ENCODE measurements around the gene ATAD3A. TPM values are rescaled to one million over a fixed set of nuclear protein-coding genes. Genes with fewer than 3 reads are reported as not detected.
A peak's percentile ranks its signal among the peaks of the same experiment; 100 is the strongest.

The ATAD3A gene
- total RNA-seq, 1 experiment from 2014 or later: 57.5 TPM

- H3K9me3 ChIP-seq (ENCODE audit: control insufficient read depth, insufficient read depth, low read depth, low read length): no peaks in the 10 kb centered on the region
- no TSS peak for BruUV-seq (replicated peaks)
- ChIA-PET CTCF (no interaction called here), POLR2A (no interaction called here)
- DNase-seq (ENCODE audit: low read depth, low spot score): no peak
- ATAC-seq: 0 out of 2 replicates have a peak, but pooled peaks have one; percentile 10
- H3K27ac ChIP-seq (ENCODE audit: low read length): no peak overlapping the region
- in situ Hi-C loops (cut with HindIII; ENCODE audit: low pct_unique_long_range_greater_than_20kb, low sequenced_read_pairs) (no loop called here), intact Hi-C loops (cut with micrococcal nuclease; ENCODE audit: unreplicated experiment) (no loop called here)
- H3K27me3 ChIP-seq (ENCODE audit: control insufficient read depth, insufficient read depth, low read length): no peaks in the 10 kb centered on the region
- H3K4me3 ChIP-seq (ENCODE audit: low read depth in 2 of 2, low read length in 2 of 2): no peak overlapping the region
- TF ChIP-seq SIN3A (IDR thresholded peaks at IDR 0.05; ENCODE audit: borderline replicate concordance, insufficient read depth, low read depth, low read length) (no peak), CTCF (IDR thresholded peaks at IDR 0.05) (no peak), REST (IDR thresholded peaks at IDR 0.05; ENCODE audit: insufficient read depth in 1 of 2, low read depth in 2 of 2, low read length in 1 of 2) (no peak), TCF7L2 (IDR thresholded peaks at IDR 0.05; ENCODE audit: low read depth, low read length) (no peak), POLR2AphosphoS5 (IDR thresholded peaks at IDR 0.05; ENCODE audit: low read depth, low read length) (no peak)
- no peaks in the 10 kb centered on the region for H3K4me1 ChIP-seq (ENCODE audit: control insufficient read depth, insufficient read depth, low read length)
- H3K36me3 ChIP-seq (ENCODE audit: control insufficient read depth, insufficient read depth, low read length): no peaks in the 10 kb centered on the region; the same call in none of the 2 replicates
Measured at GRCh38 chr1:1543706-1544099, 31.7 kb downstream of the ATAD3A start.

GRCh38 chr1:1544544-1544943 lies 32.6 kb downstream of the ATAD3A start:
- Histone ChIP-seq H3K4me3 (ENCODE audit: low read depth in 2 of 2, low read length in 2 of 2) (no peak overlapping the region), H3K36me3 (ENCODE audit: control insufficient read depth, insufficient read depth, low read length) (no peaks in the 10 kb centered on the region; the same call in none of the 2 replicates), H3K27ac (ENCODE audit: low read length) (no peak overlapping the region), H3K4me1 (ENCODE audit: control insufficient read depth, insufficient read depth, low read length) (no peaks in the 10 kb centered on the region), H3K27me3 (ENCODE audit: control insufficient read depth, insufficient read depth, low read length) (no peaks in the 10 kb centered on the region), H3K9me3 (ENCODE audit: control insufficient read depth, insufficient read depth, low read depth, low read length) (no peaks in the 10 kb centered on the region)
- in situ Hi-C loops (cut with HindIII; ENCODE audit: low pct_unique_long_range_greater_than_20kb, low sequenced_read_pairs) (no loop called here), intact Hi-C loops (cut with micrococcal nuclease; ENCODE audit: unreplicated experiment) (no loop called here)
- DNase-seq (ENCODE audit: low read depth, low spot score) (no peak), ATAC-seq (no peak)
- ChIA-PET CTCF (no interaction called here), POLR2A (no interaction called here)
- TF ChIP-seq CTCF (IDR thresholded peaks at IDR 0.05) (no peak), POLR2AphosphoS5 (IDR thresholded peaks at IDR 0.05; ENCODE audit: low read depth, low read length) (no peak), TCF7L2 (IDR thresholded peaks at IDR 0.05; ENCODE audit: low read depth, low read length) (no peak), SIN3A (IDR thresholded peaks at IDR 0.05; ENCODE audit: borderline replicate concordance, insufficient read depth, low read depth, low read length) (no peak), REST (IDR thresholded peaks at IDR 0.05; ENCODE audit: insufficient read depth in 1 of 2, low read depth in 2 of 2, low read length in 1 of 2) (no peak)
- no TSS peak for BruUV-seq (replicated peaks)
